Astrocyte of the cerebellum (primary cell): ENCODE results near the gene FOXN3.

ENCODE experiments used
- DNase-seq: peaks from one replicate; pipeline ENCODE4 v3.0.0-alpha.2; 2011; ENCODE audit warnings: low read depth
- H3K4me3 ChIP-seq: 2 replicates; pipeline ENCODE4 v1.5.1; 2011; ENCODE audit warnings: mild to moderate bottlenecking, low read depth, low read length, moderate library complexity
- in situ Hi-C: cut with HindIII; loops from 2 replicates; pipeline ENCODE4 v1.10.0; 2017; ENCODE audit warnings: low sequenced_read_pairs
- TF ChIP-seq, protein P1 (sequence below): IDR thresholded peaks from 2 replicates; pipeline ENCODE4 v1.5.1; 2012; ENCODE audit warnings: low read length, low read depth, moderate library complexity, mild to moderate bottlenecking; ENCODE audit errors: missing control alignments

The FOXN3 gene

DNA sequence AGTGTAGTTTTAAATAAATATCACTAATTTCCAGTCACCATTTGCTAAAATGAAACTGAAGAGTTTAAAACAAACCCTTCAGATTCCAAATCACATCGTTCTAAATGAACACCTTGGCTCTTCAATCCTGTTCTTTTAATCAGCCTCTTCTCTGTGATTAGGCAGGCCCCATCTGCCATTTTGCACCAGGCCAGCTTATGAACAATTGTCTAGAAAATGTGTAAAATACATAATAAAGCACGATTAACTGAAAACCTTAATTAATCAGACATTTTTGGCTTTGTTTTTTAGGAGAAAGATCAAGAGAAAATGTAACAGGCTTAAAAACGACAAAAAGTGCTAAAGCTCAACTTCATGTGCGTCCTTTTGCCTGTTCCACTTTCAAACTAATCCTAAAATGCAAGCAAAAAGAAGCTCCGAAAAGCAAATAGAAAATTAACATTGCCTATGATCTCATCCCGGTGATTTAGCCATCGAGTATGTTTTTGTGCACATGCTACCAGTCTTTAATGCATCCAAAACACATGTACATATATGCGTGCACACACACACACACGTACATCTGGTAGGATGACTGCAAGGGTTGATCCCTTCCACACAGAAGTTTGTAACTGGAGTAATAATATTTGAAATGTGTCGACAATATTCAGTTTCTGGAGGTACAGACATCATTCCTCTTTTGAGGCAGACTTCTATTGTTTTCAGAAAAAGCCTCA is 288.6 kb downstream of the FOXN3 start:
- TF ChIP-seq, protein P1, sequence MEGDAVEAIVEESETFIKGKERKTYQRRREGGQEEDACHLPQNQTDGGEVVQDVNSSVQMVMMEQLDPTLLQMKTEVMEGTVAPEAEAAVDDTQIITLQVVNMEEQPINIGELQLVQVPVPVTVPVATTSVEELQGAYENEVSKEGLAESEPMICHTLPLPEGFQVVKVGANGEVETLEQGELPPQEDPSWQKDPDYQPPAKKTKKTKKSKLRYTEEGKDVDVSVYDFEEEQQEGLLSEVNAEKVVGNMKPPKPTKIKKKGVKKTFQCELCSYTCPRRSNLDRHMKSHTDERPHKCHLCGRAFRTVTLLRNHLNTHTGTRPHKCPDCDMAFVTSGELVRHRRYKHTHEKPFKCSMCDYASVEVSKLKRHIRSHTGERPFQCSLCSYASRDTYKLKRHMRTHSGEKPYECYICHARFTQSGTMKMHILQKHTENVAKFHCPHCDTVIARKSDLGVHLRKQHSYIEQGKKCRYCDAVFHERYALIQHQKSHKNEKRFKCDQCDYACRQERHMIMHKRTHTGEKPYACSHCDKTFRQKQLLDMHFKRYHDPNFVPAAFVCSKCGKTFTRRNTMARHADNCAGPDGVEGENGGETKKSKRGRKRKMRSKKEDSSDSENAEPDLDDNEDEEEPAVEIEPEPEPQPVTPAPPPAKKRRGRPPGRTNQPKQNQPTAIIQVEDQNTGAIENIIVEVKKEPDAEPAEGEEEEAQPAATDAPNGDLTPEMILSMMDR = no peak
- DNase-seq = no peak
- H3K4me3 ChIP-seq = no peak overlapping the region
- in situ Hi-C loops = no loop called here

DNA sequence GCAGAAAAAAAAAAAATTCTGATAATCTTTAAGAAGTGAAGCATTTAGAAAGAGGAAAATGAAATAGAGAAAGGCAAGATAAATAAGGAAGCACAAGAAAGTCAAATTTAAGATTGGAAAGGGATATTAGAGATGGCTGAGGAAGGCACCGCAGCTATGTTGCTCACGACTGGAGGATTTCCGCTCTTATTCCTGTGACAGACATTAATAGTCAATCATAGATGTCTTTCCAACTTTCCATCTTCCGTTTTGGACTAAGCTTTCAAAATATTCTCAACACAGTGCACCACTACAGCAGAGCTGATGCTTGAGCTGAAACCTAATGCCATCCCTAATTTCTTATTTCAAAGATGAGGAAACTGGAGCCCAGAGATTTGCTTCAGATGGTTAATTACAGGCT is 290.6 kb downstream of the FOXN3 start:
- DNase-seq = no peak
- TF ChIP-seq, protein P1 = no peak
- in situ Hi-C loops = no loop called here
- no peak overlapping the region for H3K4me3 ChIP-seq

DNA sequence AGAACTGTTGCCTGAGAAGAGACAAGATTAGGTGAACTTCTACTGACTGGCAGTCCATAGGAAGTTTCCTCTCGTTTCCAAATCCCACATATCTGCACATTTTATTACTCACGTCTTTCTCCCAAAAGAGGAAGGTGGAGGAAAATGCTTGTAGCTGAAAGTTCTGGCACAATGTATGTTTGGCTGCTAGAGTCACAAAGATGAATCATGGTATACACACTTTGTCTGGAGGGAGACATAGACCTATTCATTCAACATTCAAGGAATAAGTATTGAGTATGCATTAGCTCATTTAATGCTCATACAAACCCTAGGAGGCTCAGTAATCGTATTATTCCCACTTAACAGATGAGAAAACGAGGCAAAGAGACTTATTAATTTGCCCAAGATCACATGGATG is 291.8 kb downstream of the FOXN3 start:
- in situ Hi-C loops = no loop called here
- TF ChIP-seq, protein P1 = no peak
- H3K4me3 ChIP-seq = no peak overlapping the region
- no peak for DNase-seq

DNA sequence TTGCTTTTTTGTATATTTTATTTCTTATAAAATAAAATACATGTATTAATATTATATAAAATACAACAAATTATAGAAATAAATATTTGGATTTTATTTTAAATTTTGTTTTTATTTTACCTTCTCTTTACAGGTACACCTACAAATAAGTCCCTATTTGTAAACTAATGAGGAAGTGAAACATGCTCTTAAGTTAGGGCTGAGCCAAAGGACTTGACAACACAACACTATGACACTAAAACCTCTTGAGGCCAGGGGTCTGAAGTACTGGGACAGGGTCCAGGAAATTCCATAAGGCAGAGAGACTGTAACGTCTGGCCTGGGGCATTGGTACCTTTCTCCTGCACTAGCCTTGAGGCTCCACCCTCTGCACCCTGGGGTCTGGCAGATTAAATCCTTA is 293.2 kb downstream of the FOXN3 start:
- TF ChIP-seq, protein P1 = no peak
- in situ Hi-C loops = no loop called here
- no peak for DNase-seq
- H3K4me3 ChIP-seq = no peak overlapping the region

DNA sequence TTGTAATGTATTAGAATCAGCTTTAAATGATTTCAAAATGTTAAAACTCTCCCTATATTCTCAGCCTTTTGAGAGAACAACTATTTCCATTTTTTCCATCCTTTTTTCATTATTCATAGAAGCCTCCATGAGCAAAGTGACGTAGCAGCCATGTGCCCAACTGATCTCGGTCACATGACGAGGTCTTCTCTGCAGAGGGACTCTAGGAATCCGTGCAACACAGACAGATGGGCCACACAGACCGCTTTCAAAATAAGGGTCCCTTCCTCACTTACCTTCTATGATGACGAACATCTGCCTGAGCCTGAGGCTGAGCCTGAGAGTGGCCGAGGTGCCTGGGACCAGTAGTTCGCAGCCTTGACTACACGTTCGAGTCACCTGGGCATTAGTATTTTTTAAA is 293.8 kb downstream of the FOXN3 start:
- DNase-seq = no peak
- no peak overlapping the region for H3K4me3 ChIP-seq
- TF ChIP-seq, protein P1 = no peak
- in situ Hi-C loops = no loop called here

DNA sequence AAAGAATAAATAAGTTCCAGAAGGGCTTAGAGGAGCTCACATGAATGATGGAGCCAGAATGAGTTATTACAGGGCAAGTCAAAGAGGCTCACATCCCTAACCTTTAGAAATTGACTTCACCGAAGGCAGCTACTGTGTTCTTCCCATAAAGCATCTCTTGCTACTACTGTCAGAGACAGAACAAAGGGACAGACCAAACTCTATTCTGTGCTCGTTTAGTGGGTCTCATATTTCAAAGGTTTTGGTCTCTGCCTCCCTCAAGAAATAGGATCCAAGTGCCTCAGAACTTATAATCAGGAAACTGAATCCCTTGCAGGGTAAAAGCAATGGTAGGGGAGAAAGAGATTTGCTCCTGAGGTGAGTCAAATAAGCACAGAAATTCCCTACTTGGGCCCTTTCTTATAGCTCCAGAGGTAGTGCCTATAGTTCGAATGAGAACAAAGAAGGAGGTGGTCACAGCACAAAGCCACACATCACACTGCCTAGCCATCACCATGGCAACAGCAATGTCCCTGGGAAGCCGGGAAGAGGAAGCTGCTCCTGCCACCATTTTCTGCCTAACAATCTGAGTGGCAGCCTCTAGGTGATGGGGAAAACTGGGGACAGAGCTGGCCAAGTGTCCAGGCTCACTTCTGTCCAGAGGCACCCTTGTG is 294.9 kb downstream of the FOXN3 start:
- no peak for DNase-seq
- TF ChIP-seq, protein P1 = no peak

More for the DNA sequence above, 294.9 kb downstream of the FOXN3 start:
- in situ Hi-C loops = no loop called here
- H3K4me3 ChIP-seq = no peak overlapping the region
